Smooth muscle cell (in vitro differentiated cells): Measurements from ENCODE around the gene SLBP. TPM values are rescaled to one million over a fixed set of nuclear protein-coding genes. Genes with fewer than 3 reads are reported as not detected.

Source experiments
- DNase-seq: peaks from one replicate; lab custom pipeline; 2025; ENCODE audit not compliant: unreplicated experiment; lab: John Stamatoyannopoulos, UW
- H2AFZ ChIP-seq: fragments of 200-600 bp; sonication (generic); 2 replicates; pipeline ENCODE4 v1.6.0; 2016; ENCODE audit warnings: antibody characterized with exemption, low read depth, mild to moderate bottlenecking
- H3F3A ChIP-seq: fragments of 200-600 bp; sonication (generic); 2 replicates; pipeline ENCODE4 v1.6.0; 2017; ENCODE audit warnings: antibody characterized with exemption, low read depth
- H3K27ac ChIP-seq: fragments of 200-600 bp; sonication (generic); 2 replicates; pipeline ENCODE4 v1.5.1; 2016; ENCODE audit warnings: low read depth, mild to moderate bottlenecking
- H3K27me3 ChIP-seq: fragments of 200-600 bp; sonication (generic); 2 replicates; pipeline ENCODE4 v1.6.1; 2016; ENCODE audit warnings: low read depth, mild to moderate bottlenecking
- H3K36me3 ChIP-seq: fragments of 200-600 bp; sonication (generic); 2 replicates; pipeline ENCODE4 v1.5.1; 2016; ENCODE audit warnings: low read depth
- H3K4me1 ChIP-seq: fragments of 200-600 bp; sonication (generic); 2 replicates; pipeline ENCODE4 v1.5.1; 2016; ENCODE audit warnings: low read depth
- H3K4me2 ChIP-seq: fragments of 200-600 bp; sonication (generic); 2 replicates; pipeline ENCODE4 v1.6.0; 2016; ENCODE audit warnings: mild to moderate bottlenecking
- H3K4me3 ChIP-seq: fragments of 200-600 bp; sonication (generic); 2 replicates; pipeline ENCODE4 v1.5.1; 2016; ENCODE audit warnings: mild to moderate bottlenecking
- H3K79me2 ChIP-seq: fragments of 200-600 bp; sonication (generic); 2 replicates; pipeline ENCODE4 v1.6.0; 2016; ENCODE audit warnings: low read depth, mild to moderate bottlenecking
- H3K9ac ChIP-seq: fragments of 200-600 bp; sonication (generic); 2 replicates; pipeline ENCODE4 v1.6.0; 2016; ENCODE audit warnings: low read depth
- H3K9me3 ChIP-seq: fragments of 200-600 bp; sonication (generic); replicated peaks from 2 replicates; pipeline ENCODE4 v1.5.1; 2016; ENCODE audit warnings: low read depth
- H4K20me1 ChIP-seq: fragments of 200-600 bp; sonication (generic); 2 replicates; pipeline ENCODE4 v1.6.0; 2016; ENCODE audit warnings: low read depth
- CTCF ChIP-seq: fragments of 200-600 bp; sonication (generic); IDR thresholded peaks from 2 replicates; pipeline ENCODE4 v1.5.1; 2017; ENCODE audit warnings: borderline replicate concordance, mild to moderate bottlenecking, antibody characterized with exemption; ENCODE audit not compliant: insufficient read depth, poor library complexity, severe bottlenecking
- WGBS: methylation state at CpG from one replicate; pipeline ENCODE4 v1.1.7; 2016; ENCODE audit warnings: low lambda C conversion rate; 5-methylcytosine and 5-hydroxymethylcytosine counted together
- polyA plus RNA-seq: library from polyadenylated mRNA; unstranded; fragments of >200 nt; fragmentation: Nextera tagmentation; extraction: Ambion mirVana; gene quantifications from 2 replicates; pipeline ENCODE4 v1.2.1, GENCODE V29; 2016
- total RNA-seq: library from RNA; depleted of rRNA; stranded (reverse); fragments of >200 nt; gene quantifications from 2 replicates; pipeline ENCODE4 v1.2.3, GENCODE V29; 2014

Gene SLBP
- total and polyA plus RNA-seq, 2 experiments from 2014 or later = 55.4 to 63.9 TPM

DNA sequence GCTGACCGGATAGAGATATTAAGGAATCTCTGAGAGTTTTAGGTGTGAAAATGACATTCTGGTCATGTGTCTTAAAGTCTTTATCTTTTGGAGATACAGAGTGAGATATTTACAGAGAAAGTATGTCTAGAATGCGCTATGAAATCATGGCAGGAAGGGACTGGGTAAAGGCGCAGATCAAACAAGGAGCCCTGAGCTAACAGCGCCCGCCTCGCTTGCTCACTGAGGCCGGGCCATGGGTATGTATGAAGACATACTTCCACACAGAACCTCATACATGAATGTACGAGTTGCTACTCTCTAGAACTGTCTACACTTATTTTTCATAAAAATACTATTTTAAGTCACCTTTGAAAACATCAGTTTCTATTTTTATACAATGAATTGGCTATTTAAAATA is 48.0 kb downstream of the SLBP start:
- Histone ChIP-seq H3K4me3 (no peak overlapping the region), H4K20me1 (no peaks in the 10 kb centered on the region), H3K9ac (no peak overlapping the region), H3F3A (no peaks in the 10 kb centered on the region), H2AFZ (no peak overlapping the region), H3K9me3 (no peaks in the 10 kb centered on the region), H3K79me2 (no peaks in the 10 kb centered on the region), H3K36me3 (no peaks in the 10 kb centered on the region), H3K4me2 (no peak overlapping the region), H3K27me3 (no peaks in the 10 kb centered on the region), H3K4me1 (no peaks in the 10 kb centered on the region), H3K27ac (no peak overlapping the region)
- WGBS = 92% methylated on average over 8 of the region's 8 CpGs
- no peak for DNase-seq
- no peak for TF ChIP-seq CTCF

- no peak for DNase-seq
- no peaks in the 10 kb centered on the region for H3K9me3 ChIP-seq
- no peak overlapping the region for H3K4me2 ChIP-seq
- no peak for TF ChIP-seq CTCF
- H3F3A ChIP-seq = no peaks in the 10 kb centered on the region
- H3K79me2 ChIP-seq = no peaks in the 10 kb centered on the region
- WGBS = 98% methylated on average over 5 of the region's 5 CpGs
- no peaks in the 10 kb centered on the region for H3K36me3 ChIP-seq
- no peak overlapping the region for H3K4me3 ChIP-seq
- H3K27ac ChIP-seq = no peak overlapping the region
- H3K27me3 ChIP-seq = no peaks in the 10 kb centered on the region
- H3K9ac ChIP-seq = no peak overlapping the region
- H3K4me1 ChIP-seq = no peaks in the 10 kb centered on the region
- no peak overlapping the region for H2AFZ ChIP-seq
- H4K20me1 ChIP-seq = no peaks in the 10 kb centered on the region
Measured at GRCh38 chr4:1663549-1663948, 48.6 kb downstream of the SLBP start.

DNA sequence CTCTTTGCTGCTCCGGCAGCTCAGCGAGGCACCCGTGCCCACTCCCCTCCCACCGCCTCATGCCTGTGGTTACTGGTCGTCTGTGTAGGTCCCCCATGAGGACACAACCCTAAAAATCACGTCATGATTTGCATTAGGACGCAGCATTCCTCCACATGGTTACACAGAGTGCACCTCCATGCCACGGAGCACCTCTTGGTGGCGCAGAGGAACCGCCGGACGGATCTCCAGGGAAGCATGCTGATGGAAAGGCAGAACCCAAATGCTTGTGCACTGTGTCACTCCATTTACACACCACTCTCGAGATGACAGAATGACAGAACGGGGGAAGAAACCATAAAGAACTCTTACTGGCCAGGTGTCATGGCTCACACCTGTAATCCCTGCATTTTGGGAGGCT is 50.4 kb downstream of the SLBP start:
- Histone ChIP-seq H3K4me1 (no peaks in the 10 kb centered on the region), H3K9ac (no peak overlapping the region), H3K4me2 (no peak overlapping the region), H3F3A (no peaks in the 10 kb centered on the region), H2AFZ (no peak overlapping the region), H3K36me3 (no peaks in the 10 kb centered on the region), H3K27ac (no peak overlapping the region), H3K4me3 (no peak overlapping the region), H3K9me3 (no peaks in the 10 kb centered on the region), H3K27me3 (no peaks in the 10 kb centered on the region), H3K79me2 (no peaks in the 10 kb centered on the region), H4K20me1 (no peaks in the 10 kb centered on the region)
- TF ChIP-seq CTCF = no peak
- WGBS = 85% methylated on average over 14 of the region's 14 CpGs
- no peak for DNase-seq

- Histone ChIP-seq H3K9me3 (no peaks in the 10 kb centered on the region), H3K36me3 (no peaks in the 10 kb centered on the region), H3K4me3 (no peak overlapping the region), H3K4me1 (no peaks in the 10 kb centered on the region), H3K27me3 (no peaks in the 10 kb centered on the region), H3K79me2 (no peaks in the 10 kb centered on the region), H3K27ac (no peak overlapping the region), H4K20me1 (no peaks in the 10 kb centered on the region), H3K4me2 (no peak overlapping the region), H3K9ac (no peak overlapping the region), H2AFZ (no peak overlapping the region), H3F3A (no peaks in the 10 kb centered on the region)
- WGBS = 95% methylated on average over 23 of the region's 25 CpGs
- TF ChIP-seq CTCF = no peak
- no peak for DNase-seq
Measured at GRCh38 chr4:1660948-1661677, 51.0 kb downstream of the SLBP start.
